Thyroid gland (tissue), 4 donors: ENCODE measurements around the gene BICD1. TPM values are rescaled to one million over a fixed set of nuclear protein-coding genes. Genes with fewer than 3 reads are reported as not detected.

Experiments used
- DNase-seq, 2 donors: peaks; one replicate each; pipeline ENCODE4 v3.0.0-alpha.2; 2019
- H3K27ac ChIP-seq, 3 donors: fragments of 200-600 bp; sonication (generic); 1 replicate in 2 of 3; 2 replicates in 1 of 3; pipeline ENCODE4 v1.5.1; 2016 to 2019; ENCODE audit warnings: mild to moderate bottlenecking in 1 of 3, moderate library complexity in 1 of 3
- H3K27me3 ChIP-seq: fragments of 200-600 bp; sonication (generic); one replicate; pipeline ENCODE4 v1.5.1; 2019
- H3K36me3 ChIP-seq, 2 donors: fragments of 200-600 bp; sonication (generic); one replicate each; pipeline ENCODE4 v1.5.1; 2016 to 2019
- H3K4me1 ChIP-seq, 2 donors: fragments of 200-600 bp; sonication (generic); one replicate each; pipeline ENCODE4 v1.5.1; 2017 to 2019
- H3K4me3 ChIP-seq, 3 donors: fragments of 200-600 bp; sonication (generic); replicated peaks in 1 of 3; 1 replicate in 2 of 3; 2 replicates in 1 of 3; pipeline ENCODE4 v1.5.1; 2016; ENCODE audit warnings: mild to moderate bottlenecking in 1 of 3
- H3K9me3 ChIP-seq: fragments of 200-600 bp; sonication (generic); one replicate; pipeline ENCODE4 v1.5.1; 2017
- POLR2A ChIP-seq, 2 donors: fragments of 450-650 bp; IDR thresholded peaks; one replicate each; pipeline ENCODE4 v1.6.1; 2017; ENCODE audit warnings: antibody characterized with exemption in 2 of 2, mild to moderate bottlenecking in 2 of 2, moderate library complexity in 1 of 2
- WGBS, 2 donors: methylation state at CpG; one replicate each; pipeline ENCODE4 v1.1.5; 2017; 5-methylcytosine and 5-hydroxymethylcytosine counted together
- intact Hi-C: fragments of 100-400 bp; cut with DNase I; formaldehyde crosslinking; loops from one replicate; pipeline ENCODE4 v1.15.1; 2023
- total RNA-seq, 4 donors: library from RNA; depleted of rRNA; stranded (reverse); fragments of >200 nt; gene quantifications; one replicate each; pipeline ENCODE4 v1.2.3, GENCODE V29; 2016
- TF ChIP-seq, protein P1 (sequence below), 6 experiments: fragments of 200-600 bp in 3 of 6; fragments of 450-650 bp in 3 of 6; sonication (generic) in 3 of 6; IDR thresholded peaks; one replicate each; pipeline ENCODE4 v1.5.1; 2016 to 2019; ENCODE audit warnings: antibody characterized with exemption in 6 of 6, mild to moderate bottlenecking in 2 of 6, inconsistent platforms in 1 of 6, moderate library complexity in 1 of 6

BICD1 gene
- total RNA-seq, 4 donors from 2014 or later = 16.7 to 33.7 (median 24.7) TPM

DNA sequence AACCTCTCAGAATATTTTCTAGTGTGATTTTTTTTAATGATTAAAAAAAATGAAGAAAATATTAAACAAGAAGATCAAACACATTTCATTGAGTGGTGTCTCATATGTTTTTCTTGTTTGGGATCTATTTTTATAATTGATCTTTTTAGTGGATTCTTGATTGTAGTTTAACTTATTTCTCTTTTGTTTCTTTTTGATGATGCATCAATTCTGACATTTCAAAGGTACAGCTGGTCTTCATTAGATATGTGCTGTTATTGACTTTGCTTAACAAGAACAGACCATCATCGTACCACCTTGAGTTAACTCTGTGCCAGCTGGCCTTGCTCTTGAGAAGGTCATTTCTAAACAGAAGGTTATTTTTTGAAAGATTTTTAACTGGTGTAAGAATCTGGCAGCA, 246.9 kb downstream of the BICD1 start:
- no peak for DNase-seq
- H3K4me3 ChIP-seq = no peak overlapping the region
- H3K27ac ChIP-seq = no peak overlapping the region
- no peaks in the 10 kb centered on the region for H3K27me3 ChIP-seq
- intact Hi-C loops = no loop called here
- no peak for TF ChIP-seq POLR2A (IDR thresholded peaks at IDR 0.05)
- TF ChIP-seq, protein P1, sequence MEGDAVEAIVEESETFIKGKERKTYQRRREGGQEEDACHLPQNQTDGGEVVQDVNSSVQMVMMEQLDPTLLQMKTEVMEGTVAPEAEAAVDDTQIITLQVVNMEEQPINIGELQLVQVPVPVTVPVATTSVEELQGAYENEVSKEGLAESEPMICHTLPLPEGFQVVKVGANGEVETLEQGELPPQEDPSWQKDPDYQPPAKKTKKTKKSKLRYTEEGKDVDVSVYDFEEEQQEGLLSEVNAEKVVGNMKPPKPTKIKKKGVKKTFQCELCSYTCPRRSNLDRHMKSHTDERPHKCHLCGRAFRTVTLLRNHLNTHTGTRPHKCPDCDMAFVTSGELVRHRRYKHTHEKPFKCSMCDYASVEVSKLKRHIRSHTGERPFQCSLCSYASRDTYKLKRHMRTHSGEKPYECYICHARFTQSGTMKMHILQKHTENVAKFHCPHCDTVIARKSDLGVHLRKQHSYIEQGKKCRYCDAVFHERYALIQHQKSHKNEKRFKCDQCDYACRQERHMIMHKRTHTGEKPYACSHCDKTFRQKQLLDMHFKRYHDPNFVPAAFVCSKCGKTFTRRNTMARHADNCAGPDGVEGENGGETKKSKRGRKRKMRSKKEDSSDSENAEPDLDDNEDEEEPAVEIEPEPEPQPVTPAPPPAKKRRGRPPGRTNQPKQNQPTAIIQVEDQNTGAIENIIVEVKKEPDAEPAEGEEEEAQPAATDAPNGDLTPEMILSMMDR (IDR thresholded peaks at IDR 0.05) = no peak
- no peaks in the 10 kb centered on the region for H3K36me3 ChIP-seq
- 73 to 81% methylated on average over 1 of the region's 1 CpG for WGBS, 2 donors
- no peaks in the 10 kb centered on the region for H3K9me3 ChIP-seq
- H3K4me1 ChIP-seq = no peaks in the 10 kb centered on the region

DNA sequence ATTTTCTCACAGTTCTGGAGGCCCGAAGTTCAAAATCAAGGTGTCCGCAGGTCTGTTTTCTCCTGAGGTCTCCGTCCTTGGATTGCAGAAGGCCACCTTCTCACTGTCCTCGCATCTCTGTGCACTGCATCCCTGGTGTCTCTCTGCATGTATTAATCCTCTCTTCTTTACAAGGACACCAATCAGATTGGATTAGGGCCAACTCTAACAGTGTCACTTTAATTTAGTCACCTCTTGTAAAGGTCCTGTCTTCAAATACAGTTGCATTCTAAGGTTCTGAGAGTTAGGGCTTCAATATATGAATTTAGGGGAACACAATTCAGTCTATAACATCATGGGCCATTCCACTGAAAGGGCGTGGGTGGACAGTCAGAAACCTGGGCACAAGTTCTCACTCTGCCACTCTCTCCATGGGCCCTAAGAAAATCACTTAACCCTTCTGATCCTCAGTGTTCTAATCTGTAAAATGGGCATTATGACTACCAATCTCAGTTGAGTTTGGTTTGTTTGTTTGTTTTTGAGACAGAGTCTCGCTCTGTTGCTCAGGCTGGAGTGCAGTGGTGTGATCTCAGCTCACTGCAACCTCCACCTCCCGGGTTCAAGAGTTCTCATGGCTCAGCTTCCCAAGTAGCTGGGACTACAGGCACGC, 251.1 kb downstream of the BICD1 start:
- Histone ChIP-seq H3K27me3 (no peaks in the 10 kb centered on the region), H3K4me3 (no peak overlapping the region), H3K9me3 (no peaks in the 10 kb centered on the region), H3K27ac (no peak overlapping the region), H3K36me3 (no peaks in the 10 kb centered on the region), H3K4me1 (no peaks in the 10 kb centered on the region)
- 97 to 98% methylated on average over 8 of the region's 8 CpGs for WGBS, 2 donors
- intact Hi-C loops = no loop called here
- TF ChIP-seq, protein P1 (IDR thresholded peaks at IDR 0.05) = no peak
- TF ChIP-seq POLR2A (IDR thresholded peaks at IDR 0.05) = no peak
- no peak for DNase-seq

DNA sequence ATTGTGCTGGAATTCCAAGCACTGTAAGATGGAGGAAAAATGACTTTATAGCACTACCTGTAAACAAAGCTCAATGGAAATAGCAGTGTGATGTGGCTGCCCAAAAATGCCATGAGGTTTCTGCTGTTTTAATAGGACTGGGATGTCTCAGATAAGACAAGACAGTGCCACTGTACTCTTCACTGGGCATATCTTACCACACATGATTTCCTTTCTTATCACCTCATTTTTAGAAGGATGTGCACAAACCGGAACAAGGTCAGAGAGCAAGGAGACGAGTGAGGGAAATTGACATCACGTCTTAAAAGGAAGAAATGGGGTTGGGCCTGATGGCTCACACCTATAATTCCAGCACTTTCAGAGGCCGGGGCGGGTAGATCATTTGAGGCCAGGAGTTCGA, 254.3 kb downstream of the BICD1 start:
- DNase-seq = no peak
- Histone ChIP-seq H3K27ac (no peak overlapping the region), H3K9me3 (no peaks in the 10 kb centered on the region), H3K36me3 (no peaks in the 10 kb centered on the region), H3K4me1 (no peaks in the 10 kb centered on the region), H3K27me3 (no peaks in the 10 kb centered on the region), H3K4me3 (no peak overlapping the region)
- intact Hi-C loops = loop anchor here (10.0 kb wide), 1 partner anchor 304 kb away; no protein-coding TSS in a partner anchor
- TF ChIP-seq, protein P1 (IDR thresholded peaks at IDR 0.05) = no peak
- TF ChIP-seq POLR2A (IDR thresholded peaks at IDR 0.05) = no peak
- WGBS, 2 donors = 69 to 91% methylated on average over 6 of the region's 6 CpGs

DNA sequence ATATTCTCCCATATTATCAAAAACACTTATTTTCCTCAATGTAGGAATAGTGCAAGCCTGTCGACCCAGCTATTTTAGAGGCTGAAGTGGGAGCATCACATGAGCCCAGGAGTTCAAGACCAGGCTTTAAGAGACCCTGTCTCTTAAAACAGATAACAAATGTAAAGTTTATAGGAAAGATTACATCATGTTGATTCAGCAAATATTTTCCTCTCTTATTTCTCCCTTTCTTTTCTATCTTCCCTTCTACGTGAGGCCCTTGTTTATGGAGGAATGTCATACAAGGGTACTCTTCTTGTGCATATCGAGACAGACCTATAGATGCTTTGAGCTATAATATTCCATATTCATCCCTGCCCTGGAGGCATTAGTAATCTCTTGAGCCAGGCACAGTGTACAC, 256.2 kb downstream of the BICD1 start:
- DNase-seq = no peak
- TF ChIP-seq, protein P1 (IDR thresholded peaks at IDR 0.05) = no peak
- no peak for TF ChIP-seq POLR2A (IDR thresholded peaks at IDR 0.05)
- no peak overlapping the region for H3K27ac ChIP-seq
- H3K36me3 ChIP-seq = no peaks in the 10 kb centered on the region
- no peaks in the 10 kb centered on the region for H3K4me1 ChIP-seq
- no peak overlapping the region for H3K4me3 ChIP-seq
- no peaks in the 10 kb centered on the region for H3K27me3 ChIP-seq
- H3K9me3 ChIP-seq = no peaks in the 10 kb centered on the region
- intact Hi-C loops = loop anchor here (10.0 kb wide), 1 partner anchor 302 kb away; no protein-coding TSS in a partner anchor
- whole genome bisulfite sequencing, 2 donors = 87 to 89% methylated on average over 3 of the region's 3 CpGs

DNA sequence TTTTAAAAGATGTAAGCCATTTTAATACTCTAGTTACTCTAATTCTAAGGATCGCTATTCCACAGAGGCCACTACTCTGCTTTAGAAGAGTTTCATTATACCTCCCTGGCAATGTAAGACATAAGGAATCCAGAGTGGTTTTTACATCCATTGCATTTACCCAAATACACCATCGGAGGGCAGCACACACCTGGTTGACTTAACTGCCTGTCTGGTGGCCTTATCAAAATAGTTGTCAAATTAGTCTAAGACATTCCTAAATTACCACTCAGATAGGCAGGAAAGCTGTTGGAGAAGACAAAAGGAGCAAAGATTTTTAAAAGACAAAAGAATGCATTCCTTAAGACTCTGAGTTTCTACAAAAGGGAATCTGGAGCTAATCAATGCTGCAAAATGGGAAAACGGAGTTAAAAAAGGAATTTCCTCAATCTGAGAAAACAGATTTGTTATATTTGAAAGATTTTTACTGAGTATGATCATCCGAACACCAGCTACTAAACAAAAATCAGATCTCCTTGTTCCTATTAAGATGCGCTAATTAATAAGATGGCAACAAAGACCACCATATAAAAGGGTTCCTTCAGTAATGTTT, 258.9 kb downstream of the BICD1 start:
- DNase-seq = peak; percentile 41 to 57
- H3K9me3 ChIP-seq = no peaks in the 10 kb centered on the region
- TF ChIP-seq, protein P1 (IDR thresholded peaks at IDR 0.05) = peak; percentile 30 to 87 (median 70)
- TF ChIP-seq POLR2A (IDR thresholded peaks at IDR 0.05) = no peak
- WGBS, 2 donors = 51 to 55% methylated on average over 5 of the region's 5 CpGs
- no peaks in the 10 kb centered on the region for H3K36me3 ChIP-seq
- no peak overlapping the region for H3K27ac ChIP-seq
- no peaks in the 10 kb centered on the region for H3K27me3 ChIP-seq
- intact Hi-C loops = loop anchor here (10.0 kb wide), 1 partner anchor 299 kb away; no protein-coding TSS in a partner anchor
- no peak overlapping the region for H3K4me3 ChIP-seq
- H3K4me1 ChIP-seq = no peaks in the 10 kb centered on the region
